RPMI8226 (cell line): ENCODE results near the gene C11orf21.

Experiments used
- DNase-seq: peaks from one replicate; pipeline ENCODE4 v3.0.0-alpha.2; 2015

C11orf21 gene

DNA sequence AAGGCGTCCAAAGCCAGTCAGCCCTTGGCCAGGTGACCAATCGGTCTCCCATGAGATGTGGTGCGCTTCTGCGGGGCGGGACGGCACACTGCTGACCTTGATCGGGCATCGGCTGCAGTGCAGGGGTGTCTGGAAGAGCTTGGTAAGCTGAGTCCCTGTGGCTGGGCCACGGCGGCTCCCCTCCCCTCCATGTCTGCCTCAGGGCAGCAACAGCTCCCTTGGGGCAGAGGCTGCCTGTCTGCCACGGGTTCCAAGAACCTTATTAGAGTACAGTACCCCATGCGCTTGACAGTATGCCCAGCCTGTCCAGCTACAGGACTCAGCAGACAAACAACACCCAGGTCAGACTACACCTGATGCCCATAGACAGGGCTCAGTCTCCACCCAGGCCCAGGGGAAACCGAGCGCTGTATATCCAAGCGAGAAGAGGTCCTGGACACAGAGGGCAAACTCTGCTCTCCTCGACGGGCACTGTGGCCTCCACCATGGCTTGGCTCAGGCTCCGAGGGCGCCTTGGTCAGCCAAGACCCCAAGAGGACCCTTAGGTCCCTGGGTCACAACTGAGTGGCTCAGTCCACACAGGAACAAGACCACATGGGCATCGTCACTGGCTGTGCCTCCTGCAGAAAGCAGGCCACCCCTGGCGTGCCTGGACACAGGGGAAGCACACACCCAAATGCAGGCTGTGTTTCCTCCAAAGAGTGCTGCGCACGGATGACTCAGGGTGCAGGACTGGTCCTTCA is 19.0 kb upstream of the C11orf21 start:
- DNase-seq: no peak

DNA sequence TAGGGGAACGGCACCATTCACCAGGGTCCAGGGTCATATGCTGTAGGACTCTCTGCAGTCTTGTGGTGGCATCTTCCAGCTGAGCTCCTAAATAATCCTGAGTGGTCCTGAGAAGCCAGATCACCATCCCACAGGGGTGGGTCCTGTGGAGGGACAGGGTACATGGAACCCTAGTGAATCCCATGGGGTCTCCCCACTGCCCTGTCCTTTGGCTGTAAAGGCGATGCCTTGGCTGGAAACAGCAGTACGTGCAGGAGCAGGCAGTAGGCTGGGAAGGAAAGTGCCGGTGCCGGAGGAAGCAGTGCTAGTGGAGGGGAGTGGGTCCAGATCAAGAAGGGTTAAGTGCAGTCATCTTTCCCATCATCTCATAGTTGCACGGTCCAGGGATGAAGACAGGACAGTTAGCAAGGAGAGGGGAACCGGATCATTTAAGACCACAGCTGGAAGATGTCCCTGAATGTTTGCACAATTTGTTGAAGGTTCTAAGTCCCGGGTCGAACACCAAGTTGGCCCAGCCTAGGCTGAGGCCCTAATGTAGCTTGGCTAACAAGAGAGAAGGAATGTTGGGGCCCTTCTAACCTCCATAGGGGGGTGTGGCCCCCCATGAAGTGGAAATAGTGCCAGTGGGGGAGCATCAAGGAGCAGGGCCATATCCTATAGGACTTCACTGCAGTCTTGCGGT is 18.2 kb upstream of the C11orf21 start:
- no peak for DNase-seq

DNA sequence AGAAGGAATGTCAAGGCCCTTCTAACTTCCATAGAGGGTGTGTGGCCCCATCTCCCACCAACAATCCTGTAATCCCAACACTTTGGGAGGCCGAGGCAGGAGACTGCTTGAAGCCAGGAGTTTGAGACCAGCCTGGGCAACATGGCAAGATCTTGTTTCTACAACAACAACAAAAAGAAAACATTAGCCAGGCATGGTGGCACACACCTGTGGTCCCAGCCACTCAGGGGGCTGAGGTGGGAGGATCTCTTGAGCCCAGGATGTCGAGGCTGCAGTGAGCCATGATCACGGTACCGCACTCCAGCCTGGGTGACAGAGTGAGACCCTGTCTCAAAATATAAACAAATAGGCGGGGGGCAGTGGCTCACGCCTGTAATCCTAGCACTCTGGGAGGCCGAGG is 17.0 kb upstream of the C11orf21 start:
- DNase-seq: no peak

DNA sequence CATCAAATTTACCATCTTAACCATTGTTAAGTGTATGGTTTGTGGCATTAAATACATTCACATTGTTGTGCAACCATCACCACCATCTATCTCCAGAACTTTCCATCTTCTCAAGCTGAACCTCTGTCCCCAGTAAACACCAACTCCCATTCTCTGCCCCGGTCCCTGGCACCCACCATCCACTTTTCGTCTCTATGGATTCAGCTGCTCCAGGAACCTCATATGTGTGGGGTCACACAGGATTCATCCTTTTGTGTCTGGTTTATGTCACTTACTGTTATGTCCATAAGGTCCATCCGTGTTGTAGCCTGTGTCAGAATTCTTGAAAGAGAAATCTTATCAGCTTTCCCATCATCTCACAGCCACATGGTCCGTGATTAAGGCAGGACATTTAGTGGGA is 16.4 kb upstream of the C11orf21 start:
- no peak for DNase-seq

DNA sequence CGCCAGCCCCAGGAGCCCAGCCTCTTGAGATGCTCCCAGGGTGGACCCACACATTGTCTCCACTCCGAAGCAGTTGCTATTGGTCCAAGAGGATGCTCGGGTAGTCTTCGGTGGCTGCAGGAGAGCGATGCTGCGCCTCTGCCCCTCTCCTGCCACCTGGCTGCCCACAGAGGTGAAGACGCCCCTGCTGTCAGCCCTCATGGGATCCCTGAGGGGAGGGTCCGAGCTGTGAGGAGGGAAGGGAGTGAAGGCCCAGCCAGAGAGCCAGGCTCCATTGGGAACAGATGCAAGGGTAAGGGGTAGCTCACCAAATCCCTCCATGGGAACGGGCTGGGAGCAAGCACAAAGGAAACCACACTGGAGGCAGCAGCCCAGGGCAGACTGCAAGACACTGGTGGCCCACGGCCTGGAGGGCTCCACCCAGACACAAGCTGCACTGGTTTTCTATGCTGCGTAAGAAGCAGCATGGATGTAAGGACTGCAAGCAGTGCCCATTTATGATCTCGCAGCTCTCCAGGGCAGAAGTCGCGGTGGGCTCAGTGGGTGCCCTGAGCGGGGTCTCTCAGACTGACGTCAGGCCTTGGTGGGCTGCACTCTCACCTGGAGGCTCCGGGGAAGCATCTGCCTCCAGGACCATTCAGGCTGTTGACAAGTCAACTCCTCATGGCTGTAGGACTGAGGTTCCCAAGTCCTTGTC is 15.8 kb upstream of the C11orf21 start:
- DNase-seq: no peak

DNA sequence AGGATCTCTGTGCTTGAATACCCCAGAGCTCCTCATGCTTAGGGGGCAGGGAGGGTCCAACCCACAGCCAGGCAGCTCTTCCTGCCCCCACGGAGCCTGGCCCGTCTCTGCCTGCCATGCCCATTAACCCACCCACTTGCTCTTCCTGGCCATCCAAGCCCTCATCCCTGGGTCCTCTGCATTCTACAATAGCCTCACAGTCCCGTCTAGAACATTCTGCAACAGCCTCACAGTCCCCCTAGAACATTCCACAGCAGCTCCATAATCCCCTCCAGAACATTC is 15.2 kb upstream of the C11orf21 start:
- DNase-seq: no peak

DNA sequence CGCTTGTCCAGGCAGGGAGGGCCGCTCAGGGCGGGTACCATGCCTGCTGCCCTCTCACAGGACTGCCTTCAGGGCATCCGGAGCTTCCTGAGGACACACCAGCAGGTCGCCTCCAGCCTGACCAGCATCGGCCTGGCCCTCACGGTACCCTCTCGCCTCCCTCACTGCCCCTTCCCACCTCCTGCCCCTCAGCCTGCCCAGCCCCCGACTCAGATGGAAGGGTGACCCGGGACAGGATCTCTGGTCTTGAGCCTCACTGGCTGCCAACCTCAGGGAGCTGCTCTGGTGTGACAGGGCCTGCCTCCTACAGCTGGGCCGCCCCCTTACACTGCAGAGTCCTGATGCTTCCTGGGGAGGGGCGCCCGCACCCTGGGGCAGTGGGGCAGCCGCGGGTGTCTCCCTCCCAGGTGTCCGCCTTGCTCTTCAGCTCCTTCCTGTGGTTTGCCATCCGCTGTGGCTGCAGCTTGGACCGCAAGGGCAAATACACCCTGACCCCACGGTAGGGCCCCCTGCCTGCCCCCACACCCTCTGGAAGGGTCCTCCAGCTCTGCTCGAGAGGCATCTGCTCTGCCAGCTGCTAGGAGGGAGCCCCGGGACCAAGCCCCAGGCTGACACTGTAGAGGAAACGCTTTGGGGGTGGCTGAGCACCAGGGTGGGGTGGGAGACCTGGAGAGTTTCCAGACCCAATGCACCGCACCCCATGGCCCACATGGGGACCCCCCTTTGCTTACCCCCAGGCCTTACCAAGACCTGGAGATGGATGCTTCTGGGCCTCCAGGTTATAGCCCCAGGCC is 14.6 kb upstream of the C11orf21 start:
- no peak for DNase-seq

DNA sequence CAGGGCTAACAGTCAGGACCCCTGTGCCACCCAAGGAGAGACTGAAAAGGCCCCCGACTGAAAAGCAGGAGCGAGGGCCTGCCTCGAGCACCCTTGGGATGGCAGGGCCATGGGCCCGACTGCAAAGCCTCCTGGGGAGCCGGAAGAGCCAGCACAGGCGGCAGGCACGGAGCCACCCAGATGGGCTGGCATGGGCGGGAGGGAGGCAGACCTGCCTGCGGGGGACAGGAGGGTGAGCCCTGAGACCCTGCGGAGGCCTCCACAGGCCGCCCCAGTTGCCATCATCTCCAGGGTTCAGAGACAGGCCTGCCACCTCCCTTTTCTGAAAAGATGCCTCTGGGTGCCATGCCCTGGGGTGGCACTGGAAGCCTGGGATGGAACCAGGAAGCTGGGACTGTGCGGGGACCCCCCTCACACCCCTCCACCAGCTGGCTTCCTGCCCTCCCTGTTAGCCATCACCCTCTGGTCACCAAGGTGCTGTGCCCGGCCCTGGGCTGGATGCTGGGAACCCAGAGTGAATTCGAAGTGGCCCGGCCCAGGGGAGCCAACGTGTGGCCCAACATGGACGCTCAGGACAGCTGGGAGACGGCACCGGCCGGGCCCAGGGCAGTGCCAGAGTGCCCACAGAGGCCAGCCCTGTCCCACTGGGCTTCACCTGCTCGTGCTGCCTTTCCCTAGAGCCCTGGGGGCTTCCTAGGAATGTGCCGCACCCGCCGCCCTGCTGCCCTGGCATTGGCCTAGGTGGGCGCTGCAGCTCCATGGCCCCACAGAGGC is 13.9 kb upstream of the C11orf21 start:
- DNase-seq: no peak

DNA sequence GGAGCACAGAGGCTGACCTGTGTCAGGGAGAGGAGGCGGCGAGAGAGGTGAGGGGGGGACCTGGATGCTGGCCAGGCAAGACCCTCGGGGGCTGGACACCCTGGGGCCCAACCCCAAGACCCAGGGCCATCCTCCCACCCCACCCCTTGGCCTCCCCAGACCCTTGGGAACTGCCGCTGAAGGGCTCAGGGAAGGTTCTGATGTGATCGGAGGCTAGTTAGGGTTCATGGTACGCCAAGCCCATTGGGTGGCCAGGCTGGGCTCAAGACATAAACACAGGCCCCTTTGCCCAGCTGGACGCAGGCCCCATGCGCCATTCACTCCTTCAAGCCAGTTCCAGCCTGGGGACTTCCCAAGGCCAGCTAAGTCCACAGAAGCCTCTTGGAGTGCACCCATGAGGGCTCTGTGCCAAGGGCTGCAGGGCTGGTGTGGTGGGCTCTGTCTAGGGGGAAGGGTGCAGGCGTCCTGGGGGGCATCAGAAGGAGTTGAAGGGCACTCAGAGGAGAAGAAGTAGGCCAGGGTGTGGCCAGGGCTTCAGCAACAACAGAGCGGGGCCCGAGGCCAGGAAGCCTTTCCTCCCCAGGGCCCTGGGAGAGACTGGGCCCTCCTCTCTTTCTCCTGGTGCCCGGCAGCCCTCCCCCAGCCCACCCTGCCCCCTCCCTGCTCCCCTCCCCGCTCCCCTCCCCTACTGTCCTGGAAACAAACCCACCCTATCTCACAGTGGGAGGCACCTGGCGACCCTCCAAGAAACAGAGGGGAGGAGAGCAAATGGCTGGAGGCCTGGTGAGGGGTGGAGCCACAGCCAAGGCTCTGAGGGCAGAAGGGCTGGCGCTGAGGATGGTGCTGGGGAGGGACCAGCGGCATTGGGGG is 13.0 kb upstream of the C11orf21 start:
- no peak for DNase-seq

DNA sequence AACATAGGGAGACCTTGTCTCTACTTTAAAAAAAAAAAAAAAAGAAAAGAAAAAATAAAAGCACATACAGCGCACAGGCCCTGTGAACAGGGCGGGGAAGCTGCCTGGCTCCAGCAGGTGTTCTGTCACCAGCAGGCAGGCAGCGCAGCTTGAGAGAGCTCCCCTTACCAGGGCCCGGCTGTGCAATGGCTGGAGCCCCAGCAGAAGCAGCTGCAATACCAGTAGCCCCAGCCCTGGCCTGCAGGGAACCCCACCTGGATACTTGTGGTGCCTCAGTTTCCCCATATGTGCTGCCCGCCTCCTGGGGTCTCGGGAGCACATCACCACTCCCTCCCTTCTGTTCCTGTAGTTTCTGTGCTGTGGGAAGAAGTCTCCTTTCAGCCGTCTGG is 12.4 kb upstream of the C11orf21 start:
- no peak for DNase-seq

DNA sequence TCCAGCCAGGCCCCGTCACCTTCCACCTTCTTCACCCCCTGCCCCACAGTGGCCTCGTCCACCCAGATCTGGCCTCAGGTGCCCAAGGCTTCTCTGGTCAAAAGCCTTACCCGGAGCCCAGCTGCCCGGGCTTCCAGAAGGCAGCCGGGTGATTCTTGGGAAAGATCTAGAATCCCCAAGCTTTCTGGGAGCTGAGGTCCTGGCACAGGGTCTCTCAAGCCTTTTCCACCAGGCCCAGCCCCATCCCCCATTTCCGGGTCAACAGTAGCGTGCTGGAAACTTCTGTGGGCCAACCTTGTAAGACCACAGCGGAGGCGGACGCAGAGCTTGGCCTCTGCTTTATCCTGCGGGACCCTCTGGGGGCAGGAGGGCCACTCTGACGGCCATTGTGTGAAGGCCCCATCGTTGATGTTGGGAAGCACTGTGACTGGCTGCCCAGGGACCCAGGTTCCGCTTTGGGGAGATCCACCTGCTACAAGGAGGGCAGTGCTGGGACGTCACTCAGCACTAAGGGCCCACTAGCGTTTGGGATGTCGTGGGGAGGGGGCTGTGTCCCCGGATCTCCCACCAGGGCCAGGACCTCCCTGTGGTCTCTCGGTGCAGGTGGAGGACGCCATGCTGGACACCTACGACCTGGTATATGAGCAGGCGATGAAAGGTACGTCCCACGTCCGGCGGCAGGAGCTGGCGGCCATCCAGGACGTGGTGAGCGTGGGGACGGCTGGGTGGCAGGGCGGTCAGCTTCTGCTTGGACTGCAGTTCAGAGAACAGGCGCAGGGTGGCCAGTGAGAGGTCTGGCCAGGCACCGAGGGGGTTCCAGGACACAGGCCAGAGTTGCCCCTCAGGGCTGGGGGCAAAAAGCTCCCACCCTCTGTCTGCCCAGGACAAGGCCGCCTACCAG is 11.6 kb upstream of the C11orf21 start:
- DNase-seq: no peak

DNA sequence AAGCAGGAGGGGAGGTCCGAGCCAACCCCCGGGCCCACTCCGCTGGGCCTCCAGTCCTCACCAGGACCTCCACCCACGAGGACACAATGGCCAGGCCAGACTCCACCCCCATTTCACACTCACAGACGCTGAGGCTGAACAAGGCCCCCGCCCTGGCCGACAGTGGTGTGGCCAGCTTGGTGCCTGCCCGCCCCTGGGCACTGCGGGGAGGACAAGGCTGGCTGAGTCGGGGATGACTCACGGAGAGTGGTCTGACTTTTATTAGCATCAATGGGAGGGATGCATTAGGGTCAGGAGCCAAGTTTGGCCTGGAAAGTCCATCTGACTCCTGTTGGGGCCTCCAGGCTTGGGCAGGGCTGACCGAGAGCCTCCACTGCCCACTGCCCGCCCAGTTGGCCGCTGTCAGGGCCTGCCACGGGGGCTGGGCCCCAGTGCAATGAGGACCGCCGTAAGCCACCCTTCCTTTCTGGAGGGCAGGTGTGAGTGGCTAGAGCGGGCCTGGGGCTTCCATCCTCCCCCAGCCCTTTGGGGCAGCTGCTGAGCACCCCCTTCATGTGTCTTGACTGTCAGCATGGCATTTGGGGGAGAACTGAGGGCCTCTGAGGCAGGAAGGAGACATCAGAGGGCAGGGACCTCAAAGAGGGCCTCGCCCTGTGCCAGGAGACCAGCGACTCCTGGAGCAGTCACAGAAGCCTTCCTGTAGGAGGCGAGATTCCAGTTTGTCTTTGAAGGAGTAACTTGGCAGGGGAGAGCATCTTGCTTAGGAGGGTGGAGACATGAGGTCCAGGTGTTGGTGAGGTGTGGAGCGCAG is 10.7 kb upstream of the C11orf21 start:
- no peak for DNase-seq

DNA sequence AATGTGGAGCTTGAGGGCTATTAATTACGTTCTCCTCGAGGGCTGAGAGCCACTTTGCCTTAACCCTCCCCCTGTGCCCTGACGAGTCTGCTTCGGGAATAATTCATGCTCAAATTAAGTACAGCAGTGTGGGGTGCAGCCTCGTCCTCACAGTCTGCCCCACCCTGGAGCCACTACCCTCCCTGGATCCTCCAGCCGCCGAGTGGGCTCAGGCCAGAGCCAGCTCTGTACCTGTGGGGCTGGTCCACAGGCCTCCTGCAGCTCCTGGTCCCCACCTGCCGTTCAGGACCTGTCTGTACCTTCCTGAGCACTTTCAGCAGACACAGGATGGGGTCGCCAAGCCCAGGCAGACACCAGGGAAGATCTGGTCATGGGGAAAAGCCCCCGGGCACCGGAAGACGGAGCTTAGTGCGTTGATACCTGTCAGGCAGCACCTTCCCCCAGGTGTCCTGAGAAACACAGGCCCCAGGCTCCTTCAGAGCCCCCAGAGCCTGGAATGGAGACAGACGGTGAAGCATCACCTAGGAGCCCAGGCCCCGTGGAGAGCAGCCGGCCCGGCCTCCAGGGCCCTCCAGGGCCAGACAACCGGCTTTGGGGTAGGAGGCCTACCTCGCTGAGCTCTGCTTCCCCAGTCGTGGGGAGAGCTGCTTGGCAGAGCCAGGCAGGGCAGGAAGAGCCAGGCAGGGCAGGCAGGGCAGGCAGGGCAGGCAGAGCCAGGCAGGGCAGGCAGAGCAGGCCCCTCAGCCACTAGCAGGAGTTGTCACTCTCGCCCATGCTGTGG is 9.8 kb upstream of the C11orf21 start:
- DNase-seq: no peak

DNA sequence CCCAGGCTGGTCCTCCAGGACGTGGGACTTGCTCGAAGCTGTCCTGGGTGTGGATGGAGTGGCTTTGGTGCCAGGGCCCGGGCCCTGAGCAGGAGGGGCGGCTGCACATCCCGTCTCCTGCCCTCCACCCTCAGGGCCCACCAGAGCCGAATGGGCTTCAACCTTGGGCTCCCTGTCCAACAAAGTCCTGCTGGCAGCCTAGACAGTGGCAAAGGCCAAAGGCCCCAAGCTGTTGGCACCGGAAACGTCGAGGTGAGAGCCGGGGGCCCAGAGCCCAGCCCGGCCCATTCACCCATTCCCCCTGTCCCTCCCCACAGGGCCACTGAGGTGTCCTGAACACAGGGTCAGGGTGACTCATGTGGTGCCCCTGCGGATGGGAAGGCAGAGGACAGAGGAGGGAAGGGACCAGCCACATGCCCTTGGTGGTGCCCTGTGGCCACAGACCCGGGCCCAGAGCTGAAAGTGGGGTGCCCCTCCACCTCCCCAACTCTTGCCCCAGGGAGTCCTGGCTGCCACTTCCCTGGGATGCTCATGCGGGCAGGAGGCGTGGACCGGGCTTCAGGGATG is 9.2 kb upstream of the C11orf21 start:
- DNase-seq: no peak

DNA sequence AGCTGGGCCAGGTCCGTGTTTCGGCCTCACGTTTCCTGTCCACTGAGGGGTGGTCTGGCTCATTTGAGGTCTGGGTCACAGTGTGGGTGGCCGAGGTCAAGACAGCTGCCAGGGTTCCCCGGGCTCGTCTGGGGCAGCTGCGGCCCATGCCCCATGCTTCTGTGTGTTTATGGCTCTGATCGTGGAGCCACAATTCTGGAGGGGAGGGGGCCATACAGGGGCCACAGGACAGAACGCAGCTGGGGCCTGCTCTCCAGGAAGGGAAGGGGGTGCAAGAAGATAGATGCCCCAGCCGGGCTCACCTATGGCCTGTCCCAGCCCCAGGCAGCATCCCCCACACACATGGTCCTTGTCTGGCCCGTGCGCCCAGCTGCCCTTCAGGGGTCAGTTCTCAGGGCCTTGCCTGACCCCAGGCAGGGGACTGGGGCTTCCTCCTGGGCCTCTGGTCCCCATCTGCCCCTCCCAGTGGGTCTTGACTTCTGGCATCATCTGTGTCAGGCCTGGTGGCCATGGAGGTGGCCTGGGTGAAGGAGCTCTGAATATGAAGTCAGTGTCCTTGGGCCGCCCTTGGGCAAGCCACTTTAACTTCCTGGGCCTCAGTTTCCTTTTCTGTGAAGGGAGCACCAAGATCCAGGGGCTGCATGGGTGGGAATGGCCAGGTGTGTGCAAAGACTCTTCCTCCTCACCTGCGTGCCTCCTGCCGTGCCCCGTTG is 8.5 kb upstream of the C11orf21 start:
- DNase-seq: no peak

DNA sequence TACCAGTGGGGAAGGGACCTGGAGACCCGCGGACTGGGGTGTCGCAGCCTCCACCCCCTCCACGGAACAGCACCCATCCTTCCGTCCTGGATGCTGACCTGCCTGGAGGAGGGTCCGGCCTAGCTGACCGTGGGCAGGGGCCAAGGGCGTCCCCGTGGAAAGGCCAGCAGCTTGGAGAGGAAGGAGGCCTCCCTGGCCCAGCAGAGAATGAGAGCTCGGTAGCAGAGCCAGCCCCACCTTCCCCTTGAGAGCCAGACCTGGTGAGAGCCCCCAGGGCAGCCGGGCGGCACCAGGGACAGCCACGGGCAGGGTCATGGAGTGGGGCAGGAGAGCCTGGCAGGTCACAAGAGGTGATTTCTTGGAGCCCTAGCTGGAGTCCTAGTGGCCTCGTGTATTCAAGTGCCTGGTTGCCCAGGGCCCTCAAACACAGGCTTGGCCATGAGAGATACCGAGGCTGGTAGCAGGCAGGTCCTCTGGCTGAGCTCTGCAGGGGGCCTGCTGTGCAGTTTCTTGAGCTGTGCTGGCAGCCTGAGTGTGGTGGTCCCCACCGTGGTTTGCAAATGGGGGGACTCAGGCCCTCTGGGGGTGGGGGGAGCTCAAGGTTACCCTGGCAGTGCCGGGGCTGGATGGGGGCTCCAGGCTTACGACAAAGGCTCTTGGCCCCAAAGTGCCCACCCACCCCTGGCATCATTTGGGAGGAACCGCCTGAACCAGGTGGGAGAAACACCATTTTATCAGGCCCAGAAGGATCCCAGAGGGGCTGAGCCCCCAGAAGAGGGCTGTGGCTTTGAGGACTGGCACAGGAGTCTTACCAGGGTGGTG is 7.7 kb upstream of the C11orf21 start:
- DNase-seq: no peak

DNA sequence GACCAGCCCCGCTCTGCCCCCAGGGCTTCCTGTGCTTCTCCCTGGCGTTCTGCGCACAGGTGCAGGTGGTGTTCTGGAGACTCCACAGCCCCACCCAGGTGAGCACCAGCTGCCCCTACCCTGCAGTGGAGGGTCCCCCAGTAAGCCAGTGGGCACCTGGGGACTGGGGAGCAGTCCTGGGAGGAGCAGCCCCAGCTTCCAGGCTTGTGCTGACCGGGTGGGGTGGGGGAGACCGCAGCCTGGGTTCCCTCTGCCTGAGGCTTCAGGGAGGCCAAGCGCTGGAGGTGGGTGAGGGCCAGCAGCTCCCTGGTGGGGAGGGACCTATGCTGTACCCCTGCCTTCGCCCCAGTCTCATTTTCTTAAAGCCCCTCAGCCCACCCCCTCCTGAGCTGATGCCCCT is 7.0 kb upstream of the C11orf21 start:
- no peak for DNase-seq
